ENCODE measurements around the gene NRARP. TPM values are rescaled to one million over a fixed set of nuclear protein-coding genes. Genes with fewer than 3 reads are reported as not detected.

NRARP gene
- total RNA-seq, 1 experiment from 2014 or later: 23.8 TPM

- H2AFZ ChIP-seq (ENCODE audit: low read length): no peak overlapping the region
- no peaks in the 10 kb centered on the region for H3K79me1 ChIP-seq (ENCODE audit: insufficient read depth, low read depth, low read length, poor library complexity, severe bottlenecking)
- no peak overlapping the region for H3K14ac ChIP-seq (ENCODE audit: insufficient read depth, low read length)
- H3K27me3 ChIP-seq (ENCODE audit: insufficient read depth, low read length): peaks cover 5% of the 10 kb centered on the region; the same call in 1 of the 2 replicates
- no peak overlapping the region for H4K8ac ChIP-seq (replicated peaks; ENCODE audit: insufficient read length, low read depth, low read length)
- H2BK5ac ChIP-seq (ENCODE audit: insufficient read length, low read length): no peak overlapping the region
- no peak overlapping the region for H2BK15ac ChIP-seq (ENCODE audit: low read depth, low read length)
- no peak overlapping the region for H4K91ac ChIP-seq (ENCODE audit: insufficient read length, low read depth, low read length)
- peaks cover 7% of the 10 kb centered on the region for H3K23me2 ChIP-seq (ENCODE audit: insufficient read length, low read depth, low read length, poor library complexity, severe bottlenecking)
- no peak overlapping the region for H2AK5ac ChIP-seq (ENCODE audit: insufficient read length, low read length)
- peak; percentile 60 for DNase-seq
- no peak overlapping the region for H3K27ac ChIP-seq (ENCODE audit: insufficient read length, low read depth, low read length)
- peaks cover 3 to 6% of the 10 kb centered on the region in 2 experiments for H3K9me3 Mint-ChIP-seq
- H3K9ac ChIP-seq (ENCODE audit: extremely low read depth, insufficient read length, low read length): no peak overlapping the region
- peak overlapping the region; percentile 31 for H3K4me2 ChIP-seq (ENCODE audit: insufficient read depth, insufficient read length, low read length)
- peaks cover 52% of the 10 kb centered on the region for H3K27me3 Mint-ChIP-seq (ENCODE audit: low read depth)
- no peak overlapping the region for H2BK120ac ChIP-seq (ENCODE audit: low read depth, low read length, poor library complexity, severe bottlenecking)
- H2BK20ac ChIP-seq (ENCODE audit: low read depth, low read length, poor library complexity, severe bottlenecking): no peak overlapping the region
- H3K4me3 Mint-ChIP-seq: peak overlapping the region; percentile 42 to 99
- H3K56ac ChIP-seq (ENCODE audit: insufficient read length, low read depth, low read length): no peak overlapping the region
- H3K18ac ChIP-seq (ENCODE audit: insufficient read length, low read depth, low read length): no peak overlapping the region
- peaks cover 5% of the 10 kb centered on the region; the same call in 1 of the 2 replicates for H3K4me1 ChIP-seq (ENCODE audit: insufficient read depth, low read length)
- peaks cover 0 to 5% (median 3%) of the 10 kb centered on the region in 3 experiments; a peak in 4 of 7 replicates for H3K36me3 Mint-ChIP-seq (ENCODE audit: insufficient read depth in 1 of 3, low read depth in 3 of 3)
- H3T11ph ChIP-seq (ENCODE audit: low read length): no peak overlapping the region
- peaks cover 36 to 47% of the 10 kb centered on the region in 2 experiments for H3K4me1 Mint-ChIP-seq
- no peak overlapping the region for H2BK12ac ChIP-seq (ENCODE audit: insufficient read length, low read depth, low read length)
- H3K4ac ChIP-seq (ENCODE audit: low read depth, low read length): no peak overlapping the region
- H4K5ac ChIP-seq (ENCODE audit: insufficient read length, low read depth, low read length): no peak overlapping the region
- WGBS (ENCODE audit: extremely low coverage, insufficient read length, low lambda C conversion rate): no CpG with 5 or more reads among the region's 10 CpGs
- 0 out of 7 replicates have a peak overlapping the region, but pooled peaks of 1 of the 3 experiments have one; percentile 44 for H3K27ac Mint-ChIP-seq
- H3K79me2 ChIP-seq (ENCODE audit: insufficient read depth, low read length): no peaks in the 10 kb centered on the region
- no peaks in the 10 kb centered on the region for H4K20me1 ChIP-seq (ENCODE audit: control insufficient read depth, insufficient read depth, insufficient read length)
- no peak overlapping the region for H3K23ac ChIP-seq (ENCODE audit: insufficient read length, low read depth, low read length)
- no peaks in the 10 kb centered on the region for H3K9me3 ChIP-seq (ENCODE audit: control insufficient read depth, low read depth, low read length)
- TF ChIP-seq CTCF (conservative IDR thresholded peaks at IDR 0.05): no peak
Observed at GRCh38 chr9:137299203-137299565, 2.9 kb downstream of the NRARP start.
